ENCODE measurements around the gene MYL12B. TPM values are rescaled to one million over a fixed set of nuclear protein-coding genes. Genes with fewer than 3 reads are reported as not detected.

The MYL12B gene
- total and polyA plus RNA-seq, 12 donors = 153 to 457 (median 198) TPM

- intact Hi-C loops (cut with DNase I) = loop anchor here in 1 of 10 donors (10.0 kb wide), 1 partner anchor 114 kb away; no protein-coding TSS in a partner anchor
- Histone ChIP-seq H3K36me3 (no peaks in the 10 kb centered on the region), H3K4me3 (no peak overlapping the region), H3K27ac (no peak overlapping the region), H3K9me3 (peaks cover 0 to 7% (median 0%) of the 10 kb centered on the region in 11 donors), H3K4me1 (peaks cover 0 to 21% (median 0%) of the 10 kb centered on the region in 9 donors), H3K27me3 (peaks cover 0 to 5% (median 0%) of the 10 kb centered on the region in 7 donors)
- WGBS, 2 donors = 87 to 94% methylated on average over 3 of the region's 3 CpGs
- DNase-seq = no peak
- TF ChIP-seq CTCF (IDR thresholded peaks at IDR 0.05) = no peak
- no peak for ATAC-seq
Measured at GRCh38 chr18:3321133-3321812, 59.3 kb downstream of the MYL12B start.

GRCh38 chr18:3323900-3324299 is 62.0 kb downstream of the MYL12B start:
- Histone ChIP-seq H3K27me3 (peaks cover 0 to 5% (median 0%) of the 10 kb centered on the region in 7 donors), H3K27ac (no peak overlapping the region), H3K4me3 (no peak overlapping the region), H3K9me3 (no peaks in the 10 kb centered on the region), H3K4me1 (peaks cover 0 to 21% (median 0%) of the 10 kb centered on the region in 9 donors), H3K36me3 (no peaks in the 10 kb centered on the region)
- no peak for TF ChIP-seq CTCF (IDR thresholded peaks at IDR 0.05)
- intact Hi-C loops (cut with DNase I) = loop anchor here in 1 of 10 donors (10.0 kb wide), 1 partner anchor 111 kb away; no protein-coding TSS in a partner anchor
- DNase-seq (no peak), ATAC-seq (no peak)
- 48% methylated on average over 4 of the region's 4 CpGs for WGBS, 2 donors

Other genes with a start within 250 kb of the MYL12B start
- gene LPIN2, start 249.0 kb upstream of the MYL12B start, total RNA-seq = 10 to 100 TPM in 4 of 10 donors, 1 to 10 TPM in 6; 6.8 to 15.9 (median 8.2) TPM
- gene LPIN2, start 249.0 kb upstream of the MYL12B start, polyA plus RNA-seq = 1 to 10 TPM; 1.9 to 5.0 TPM
- 1,000 to 10,000 TPM in 4 of 10 donors, 100 to 1,000 TPM in 6; 514 to 1,558 (median 939) TPM for gene MYOM1, start 42.2 kb upstream of the MYL12B start, total RNA-seq
- 100 to 1,000 TPM in 1 of 2 donors, 10 to 100 TPM in 1; 94.4 to 174 TPM for gene MYOM1, start 42.2 kb upstream of the MYL12B start, polyA plus RNA-seq
- gene MYL12A, start 14.3 kb upstream of the MYL12B start, total RNA-seq = 1,000 to 10,000 TPM in 9 of 10 donors, 100 to 1,000 TPM in 1; 952 to 8,349 (median 4,124) TPM
- gene MYL12A, start 14.3 kb upstream of the MYL12B start, polyA plus RNA-seq = 1,000 to 10,000 TPM in 1 of 2 donors, 100 to 1,000 TPM in 1; 708 to 3,345 TPM
- 10 to 100 TPM in 3 of 10 donors, 1 to 10 TPM in 7; 4.9 to 22.2 (median 7.9) TPM for gene TGIF1, start 188.0 kb downstream of the MYL12B start, total RNA-seq
- gene TGIF1, start 188.0 kb downstream of the MYL12B start, polyA plus RNA-seq = 10 to 100 TPM; 19.8 to 29.0 TPM

All from heart right ventricle (tissue), 16 donors.